T-helper 17 cell (primary cell): ENCODE results near the gene CPNE5. TPM values are rescaled to one million over a fixed set of nuclear protein-coding genes. Genes with fewer than 3 reads are reported as not detected.

Source experiments
- ATAC-seq: fragments of 150-1000 bp; cut with Tn5 transposase; 2 replicates; pipeline ENCODE4 v1.10.0; 2021; ENCODE audit warnings: mild to moderate bottlenecking, moderate library complexity
- DNase-seq, 3 donors: peaks; one replicate each; pipeline versions ENCODE4 v3.0.0 to v3.0.0-alpha.2; 2020 to 2021
- H3K9me3 ChIP-seq: one replicate; pipeline ENCODE4 v1.7.0; 2013; ENCODE audit warnings: low read length, mild to moderate bottlenecking; ENCODE audit not compliant: control insufficient read depth, poor library complexity, severe bottlenecking
- H3K27ac Mint-ChIP-seq: one replicate; pipeline ENCODE4 v1.8.0; 2022; ENCODE audit warnings: mild to moderate bottlenecking, moderate library complexity, mixed read lengths
- H3K27me3 Mint-ChIP-seq: one replicate; pipeline ENCODE4 v1.8.0; 2022; ENCODE audit warnings: mixed read lengths
- H3K36me3 Mint-ChIP-seq: one replicate; pipeline ENCODE4 v1.8.0; 2022; ENCODE audit warnings: low read depth, mixed read lengths
- H3K4me1 Mint-ChIP-seq: one replicate; pipeline ENCODE4 v1.8.0; 2022; ENCODE audit warnings: mild to moderate bottlenecking, mixed read lengths
- H3K4me3 Mint-ChIP-seq: one replicate; pipeline ENCODE4 v1.8.0; 2022; ENCODE audit warnings: mild to moderate bottlenecking, moderate library complexity, mixed read lengths
- total RNA-seq, 4 donors: library from RNA in 2 of 4; stranded (reverse) in 2 of 4; gene quantifications; one replicate each; pipeline ENCODE4 v1.2.3 and lab custom pipeline; 2022 to 2026

The CPNE5 gene
- 10 to 100 TPM in 1 of 2 donors, 1 to 10 TPM in 1; 5.5 to 16.0 TPM for total RNA-seq
- total RNA-seq (lab: John Stamatoyannopoulos, UW) = 1.0 to 9.6 reads per million in 2 donors

DNA sequence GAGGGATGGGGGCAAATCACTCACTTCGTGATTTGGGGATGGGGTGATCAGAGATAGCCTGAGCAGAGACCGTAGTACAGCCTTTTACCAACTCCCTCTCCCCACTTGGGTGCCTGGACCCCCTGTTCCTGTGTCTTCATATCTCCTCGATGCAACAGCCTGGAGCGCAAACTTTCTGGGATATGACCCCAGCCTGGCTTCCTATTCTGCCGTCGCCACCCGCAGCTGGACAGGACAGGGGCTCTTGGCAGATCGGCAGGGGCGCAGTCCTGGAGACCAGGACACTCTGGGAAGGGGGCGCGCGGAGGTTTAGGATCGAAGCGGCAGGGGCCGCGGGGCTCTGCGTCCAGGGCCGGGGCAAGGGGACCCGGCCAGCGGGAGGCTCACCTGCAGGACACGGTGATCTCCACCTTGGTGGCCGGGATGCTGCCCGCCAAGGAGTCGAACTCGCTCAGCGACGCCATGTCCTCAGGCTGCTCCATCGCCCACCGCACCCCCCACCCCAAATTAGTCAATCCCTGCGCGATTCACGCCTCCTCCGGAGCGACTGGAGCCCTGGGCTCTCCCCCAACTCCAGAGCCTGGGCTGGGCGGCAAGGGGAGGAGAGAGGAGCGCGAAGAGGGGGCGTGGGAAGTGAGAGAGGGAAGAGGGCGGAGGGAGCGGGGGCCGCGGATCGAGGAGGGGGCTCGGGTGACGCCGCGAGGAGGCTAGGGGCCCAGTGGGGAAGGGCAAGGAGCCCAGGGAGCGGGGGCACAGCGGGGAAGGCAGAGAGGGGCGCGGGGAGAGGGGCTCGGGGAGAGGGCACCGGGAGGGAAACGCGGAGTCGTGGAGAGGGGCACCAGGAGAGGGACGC lies at the start of gene CPNE5:
TSS of gene CPNE5 (minus strand) at position 549 of the 853 bp plus-strand sequence. CDS start at position 482, 67 bp downstream.
- H3K27ac Mint-ChIP-seq = no peak within 1 kb of the TSS
- H3K9me3 ChIP-seq = no peaks in the 10 kb centered on the region
- H3K27me3 Mint-ChIP-seq = peaks cover 26% of the 10 kb centered on the region
- H3K4me3 Mint-ChIP-seq = peak within 1 kb of the TSS; percentile 83
- no peaks in the 10 kb centered on the region for H3K36me3 Mint-ChIP-seq
- peaks cover 18% of the 10 kb centered on the region for H3K4me1 Mint-ChIP-seq
- ATAC-seq (peak; percentile 12), DNase-seq (no peak)

DNA sequence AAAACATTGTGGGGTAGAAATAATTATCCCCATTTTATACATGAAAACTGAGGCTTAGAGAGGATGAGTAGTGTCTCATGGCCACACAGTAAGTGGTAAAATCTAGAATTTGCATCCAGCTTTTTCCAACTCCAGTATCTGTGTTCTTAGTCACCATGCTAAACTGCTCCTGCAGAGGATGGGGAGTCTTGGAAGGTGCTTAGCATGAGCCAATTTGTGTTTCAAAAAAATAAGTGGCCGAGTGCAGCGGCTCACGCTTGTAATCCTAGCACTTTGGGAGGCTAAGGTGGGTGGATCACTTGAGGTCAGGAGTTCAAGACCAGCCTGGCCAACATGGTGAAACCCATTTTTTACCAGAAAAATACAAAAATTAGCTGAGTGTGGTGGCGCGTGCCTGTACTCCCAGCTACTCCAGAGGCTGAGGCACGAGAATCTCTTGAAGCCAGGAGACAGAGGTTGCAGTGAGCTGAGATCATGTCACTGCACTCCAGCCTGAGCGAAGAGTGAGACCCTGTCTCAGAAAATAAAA lies 48.9 kb upstream of the CPNE5 start:
- Mint-ChIP-seq H3K4me3 (no peak overlapping the region), H3K36me3 (no peaks in the 10 kb centered on the region), H3K27me3 (no peaks in the 10 kb centered on the region), H3K4me1 (peaks cover 34% of the 10 kb centered on the region), H3K27ac (peak overlapping the region; percentile 96)
- H3K9me3 ChIP-seq = no peaks in the 10 kb centered on the region
- no peak for DNase-seq
- no peak for ATAC-seq

DNA sequence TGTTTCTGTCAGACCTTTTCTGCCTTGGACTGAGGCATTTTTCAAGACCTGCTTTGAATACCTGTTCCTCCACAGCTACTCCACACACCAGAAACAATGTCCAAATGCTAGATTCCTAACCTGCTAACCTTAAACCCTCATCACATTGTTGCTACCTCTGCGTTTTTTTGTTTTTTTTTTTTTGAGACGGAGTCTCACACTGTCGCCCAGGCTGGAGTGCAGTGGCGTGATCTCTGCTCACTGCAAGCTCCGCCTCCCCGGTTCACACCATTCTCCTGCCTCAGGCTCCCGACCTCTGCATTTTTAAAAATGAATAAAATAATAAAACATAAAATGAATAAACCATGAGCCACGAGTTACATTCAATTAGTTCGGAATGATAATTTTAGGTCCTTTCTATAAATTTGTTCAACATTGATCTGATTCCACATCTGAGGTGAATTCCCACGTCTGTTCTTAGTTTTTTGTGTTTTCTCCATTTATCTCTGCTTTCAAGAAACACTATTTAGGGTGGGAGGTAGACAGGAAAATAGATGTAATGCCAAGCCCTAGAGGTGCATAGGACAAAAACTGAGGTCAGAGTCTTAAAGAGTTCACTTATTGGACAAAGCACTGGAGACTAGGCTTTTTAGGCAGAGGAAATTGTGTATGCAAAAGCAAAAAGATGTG lies 47.8 kb upstream of the CPNE5 start:
- DNase-seq (no peak), ATAC-seq (no peak)
- no peaks in the 10 kb centered on the region for H3K9me3 ChIP-seq
- Mint-ChIP-seq H3K27me3 (no peaks in the 10 kb centered on the region), H3K36me3 (no peaks in the 10 kb centered on the region), H3K4me3 (peak overlapping the region; percentile 89), H3K4me1 (peaks cover 31% of the 10 kb centered on the region), H3K27ac (peak overlapping the region; percentile 96)

DNA sequence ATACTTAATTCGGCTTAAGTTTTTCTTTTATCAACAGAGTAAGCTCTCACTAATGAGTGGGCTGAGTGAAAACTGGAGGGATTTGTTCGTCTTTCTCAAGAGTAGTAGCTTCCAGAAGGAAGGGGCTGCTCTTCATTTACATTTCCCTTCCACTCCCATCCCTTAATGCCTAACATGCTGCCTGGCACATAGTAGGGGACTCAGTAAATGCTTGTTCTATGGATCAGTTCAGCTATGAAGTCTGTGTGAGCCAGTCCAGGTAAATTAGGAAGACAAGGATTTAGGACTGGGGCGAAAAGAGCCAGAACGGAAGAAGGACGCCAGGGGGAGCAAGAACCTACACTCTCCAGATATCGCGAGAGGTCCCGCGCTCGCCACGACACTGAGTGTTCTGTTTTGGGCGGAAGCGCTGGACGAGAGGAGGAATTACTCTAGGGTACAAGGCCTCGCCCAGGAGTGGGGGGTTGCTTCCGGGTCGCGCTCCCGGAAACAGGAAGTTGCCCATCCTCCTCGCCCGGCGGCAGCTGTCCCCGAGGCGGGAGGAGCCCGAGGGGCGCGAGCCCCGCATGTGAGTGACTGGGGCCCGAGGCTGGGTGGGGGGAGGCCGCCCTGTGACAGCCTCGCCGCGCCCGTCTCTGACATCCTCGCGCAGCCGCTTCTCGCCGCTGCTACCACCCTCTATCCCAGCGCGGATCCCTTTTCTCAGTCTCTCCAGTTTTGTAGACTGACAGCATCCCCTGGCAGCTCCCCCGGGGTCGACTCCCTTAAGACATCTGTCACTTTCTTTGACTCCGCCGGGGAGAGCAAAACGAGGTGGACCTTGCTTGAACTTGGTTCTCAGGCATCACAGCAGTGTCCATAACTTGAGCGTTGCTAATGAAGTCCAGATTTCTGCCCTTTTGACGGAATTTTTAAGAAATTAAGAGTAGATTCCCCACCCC lies 46.5 kb upstream of the CPNE5 start, which contains the start of gene C6orf89:
TSS of gene C6orf89 (plus strand) at position 492 of the 941 bp plus-strand sequence. CDS start 13,493 bp downstream, outside the sequence.
- H3K27me3 Mint-ChIP-seq = no peaks in the 10 kb centered on the region
- H3K4me1 Mint-ChIP-seq = peaks cover 28% of the 10 kb centered on the region
- peak; percentile 98 for ATAC-seq

DNA sequence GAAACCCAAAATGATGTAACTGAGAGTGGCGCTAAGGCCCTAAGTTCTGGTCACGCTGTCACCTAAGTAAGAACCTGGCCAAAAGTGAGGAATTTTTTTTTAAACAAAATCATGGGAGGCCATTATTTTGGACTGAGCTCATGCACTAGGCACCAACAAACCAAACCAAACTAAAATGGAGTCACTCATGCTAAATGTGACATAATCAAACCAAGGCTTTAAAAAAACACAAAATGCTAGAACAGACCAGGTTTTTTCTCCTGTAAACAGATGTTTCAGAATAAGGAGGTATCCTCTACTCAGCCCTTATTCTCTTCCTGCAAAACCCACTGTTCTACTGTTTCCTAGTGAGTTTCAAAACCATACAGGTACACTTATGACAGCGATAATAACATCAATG lies 45.4 kb upstream of the CPNE5 start:
- H3K27ac Mint-ChIP-seq = peak overlapping the region; percentile 96
- H3K27me3 Mint-ChIP-seq = peaks cover under 1% of the 10 kb centered on the region
- no peaks in the 10 kb centered on the region for H3K36me3 Mint-ChIP-seq
- no peak for DNase-seq
- H3K9me3 ChIP-seq = no peaks in the 10 kb centered on the region
- ATAC-seq = no peak
- H3K4me3 Mint-ChIP-seq = no peak overlapping the region
- peaks cover 25% of the 10 kb centered on the region for H3K4me1 Mint-ChIP-seq

More for the DNA sequence above, 46.5 kb upstream of the CPNE5 start, which contains the start of gene C6orf89:
- peak within 1 kb of the TSS; percentile 89 for H3K4me3 Mint-ChIP-seq
- no peaks in the 10 kb centered on the region for H3K36me3 Mint-ChIP-seq
- peak; percentile 92 to 96 (median 93) for DNase-seq
- peak within 1 kb of the TSS; percentile 96 for H3K27ac Mint-ChIP-seq
- H3K9me3 ChIP-seq = no peaks in the 10 kb centered on the region

DNA sequence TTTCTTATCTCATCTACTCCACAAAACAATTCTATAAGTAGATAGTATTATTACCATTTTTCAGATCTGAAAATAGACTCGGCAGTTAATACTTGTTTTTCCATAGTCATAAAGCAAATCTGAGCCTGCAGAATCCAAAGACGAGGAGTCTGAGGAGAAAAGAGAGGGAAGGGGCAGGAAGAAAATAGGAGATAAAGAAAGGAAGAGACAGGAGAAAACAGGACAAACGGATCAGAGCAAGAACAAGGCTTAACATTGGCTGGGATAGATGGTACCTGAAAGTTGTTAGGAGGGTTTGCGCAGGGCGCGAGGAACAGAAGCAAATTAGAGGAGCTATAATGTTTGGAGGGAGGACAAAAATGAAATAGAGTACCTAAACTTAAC lies 36.0 kb upstream of the CPNE5 start:
- H3K9me3 ChIP-seq = no peaks in the 10 kb centered on the region
- ATAC-seq = no peak
- peaks cover 25% of the 10 kb centered on the region for H3K4me1 Mint-ChIP-seq
- peaks cover 23% of the 10 kb centered on the region for H3K27me3 Mint-ChIP-seq
- DNase-seq = no peak
- peaks cover 6% of the 10 kb centered on the region for H3K36me3 Mint-ChIP-seq
- H3K4me3 Mint-ChIP-seq = peak overlapping the region; percentile 99
- H3K27ac Mint-ChIP-seq = peak overlapping the region; percentile 99

DNA sequence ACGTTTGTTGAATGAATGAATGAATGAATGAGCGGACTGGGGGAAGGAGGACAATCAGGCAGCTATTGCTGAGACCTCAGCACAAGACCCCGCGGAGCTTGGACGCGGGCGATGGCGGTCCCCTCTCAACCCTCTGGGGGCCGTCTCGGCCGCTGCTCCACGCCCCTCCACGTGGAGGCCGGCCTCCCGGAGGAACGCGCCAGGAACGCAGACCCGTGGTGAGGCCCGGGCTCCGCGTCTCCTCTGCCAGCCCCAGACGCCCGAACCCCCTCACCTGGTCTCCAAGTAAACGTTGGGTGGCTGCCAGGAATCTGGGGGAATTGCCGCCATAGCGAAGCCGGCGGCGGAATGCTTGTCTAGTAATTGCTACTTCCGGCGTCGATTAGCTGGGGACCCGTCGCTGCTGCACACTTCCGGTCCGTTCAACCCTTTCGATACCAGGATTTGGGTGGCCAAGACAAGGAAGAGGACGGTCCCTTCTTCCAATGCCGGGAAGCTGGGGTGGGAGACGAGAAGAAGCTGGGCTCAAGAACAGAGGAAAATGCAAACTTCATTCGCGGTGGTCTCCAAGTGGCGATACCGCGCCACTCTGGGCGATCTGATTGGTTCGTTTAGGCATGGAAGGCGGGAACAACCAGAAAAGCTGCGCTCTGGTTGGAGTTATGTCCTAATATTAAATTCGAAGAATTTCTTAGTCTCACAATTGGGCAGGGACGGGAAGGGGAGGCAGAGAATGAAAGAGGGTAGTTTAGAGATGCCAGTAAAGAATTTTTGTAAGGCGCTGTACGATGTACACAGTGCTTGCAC lies 35.4 kb upstream of the CPNE5 start, which contains the start of gene PPIL1:
TSS of gene PPIL1 (minus strand) at position 361 of the 807 bp plus-strand sequence. CDS start at position 330, 31 bp downstream.
- peak within 1 kb of the TSS; percentile 99 for H3K4me3 Mint-ChIP-seq
- peaks cover 23% of the 10 kb centered on the region for H3K27me3 Mint-ChIP-seq
- H3K27ac Mint-ChIP-seq = peak within 1 kb of the TSS; percentile 99

DNA sequence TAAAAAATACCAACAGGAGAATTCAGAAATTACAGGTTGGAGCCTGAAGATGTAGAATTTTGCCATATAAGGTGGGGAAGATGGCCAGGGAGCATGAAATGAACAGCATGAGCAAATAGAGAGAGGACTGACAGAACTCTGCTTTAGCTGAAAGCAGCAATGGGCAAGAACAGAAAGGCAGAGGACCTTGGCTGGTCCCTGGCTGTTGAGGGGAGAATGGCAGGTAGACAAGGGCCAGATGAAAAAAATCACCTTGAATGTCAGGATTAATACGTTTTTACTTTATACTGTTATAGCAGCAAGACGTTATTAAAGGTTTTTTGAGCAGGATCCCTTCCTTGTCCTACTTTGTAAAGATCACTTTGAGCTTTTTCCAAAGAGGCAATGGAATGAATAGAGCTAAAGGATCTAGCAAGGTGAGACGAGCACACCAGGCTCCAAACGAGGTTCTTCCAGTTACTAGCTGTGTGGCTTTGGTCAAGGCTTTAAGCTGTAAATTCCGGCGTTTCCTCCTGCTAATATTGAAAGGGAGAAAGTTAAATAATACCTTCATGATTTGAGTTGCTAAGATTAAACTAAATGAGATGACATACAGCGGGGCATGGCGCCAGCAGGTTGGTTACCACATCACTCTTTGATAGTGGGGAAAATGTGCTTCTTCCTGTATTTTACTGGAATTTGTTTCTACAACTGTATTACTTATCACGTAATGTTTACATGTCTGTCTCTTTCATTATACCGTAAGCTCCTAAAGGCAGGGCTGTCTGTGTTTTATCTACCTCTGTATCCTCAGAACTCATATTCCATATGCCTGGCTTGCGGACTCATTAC lies 34.6 kb upstream of the CPNE5 start:
- peaks cover 15% of the 10 kb centered on the region for H3K27me3 Mint-ChIP-seq
- peak overlapping the region; percentile 99 for H3K4me3 Mint-ChIP-seq
- peaks cover 28% of the 10 kb centered on the region for H3K4me1 Mint-ChIP-seq
- no peak for DNase-seq
- peak overlapping the region; percentile 99 for H3K27ac Mint-ChIP-seq
- peaks cover 6% of the 10 kb centered on the region for H3K36me3 Mint-ChIP-seq
- ATAC-seq = no peak
- no peaks in the 10 kb centered on the region for H3K9me3 ChIP-seq

More for the DNA sequence above, 35.4 kb upstream of the CPNE5 start, which contains the start of gene PPIL1:
- Mint-ChIP-seq H3K4me1 (peaks cover 28% of the 10 kb centered on the region), H3K36me3 (peaks cover 6% of the 10 kb centered on the region)
- no peaks in the 10 kb centered on the region for H3K9me3 ChIP-seq
- ATAC-seq (peak; percentile 90), DNase-seq (peak; percentile 74 to 80 (median 75))

DNA sequence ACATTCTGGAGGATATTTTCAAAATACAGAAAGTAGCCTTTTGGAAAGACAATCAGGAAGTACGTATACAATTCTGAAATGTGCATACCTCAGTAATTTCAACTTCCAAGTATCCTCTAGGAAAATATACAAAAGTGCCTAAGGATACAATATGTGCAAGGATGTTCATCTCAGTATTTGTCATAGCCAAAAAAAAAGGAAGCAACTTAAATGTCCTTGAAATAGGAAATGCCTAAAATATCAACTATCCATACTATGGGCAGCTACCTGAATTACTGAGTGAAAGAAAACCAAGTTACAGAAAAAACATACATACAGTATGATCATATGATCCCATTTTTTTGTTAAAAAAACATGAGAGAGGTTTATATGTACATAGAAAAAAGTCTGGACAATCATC lies 33.9 kb upstream of the CPNE5 start:
- Mint-ChIP-seq H3K4me3 (peak overlapping the region; percentile 99), H3K36me3 (peaks cover 8% of the 10 kb centered on the region), H3K27ac (peak overlapping the region; percentile 99), H3K4me1 (peaks cover 32% of the 10 kb centered on the region), H3K27me3 (peaks cover 8% of the 10 kb centered on the region)
- DNase-seq = no peak
- no peak for ATAC-seq
- H3K9me3 ChIP-seq = no peaks in the 10 kb centered on the region

DNA sequence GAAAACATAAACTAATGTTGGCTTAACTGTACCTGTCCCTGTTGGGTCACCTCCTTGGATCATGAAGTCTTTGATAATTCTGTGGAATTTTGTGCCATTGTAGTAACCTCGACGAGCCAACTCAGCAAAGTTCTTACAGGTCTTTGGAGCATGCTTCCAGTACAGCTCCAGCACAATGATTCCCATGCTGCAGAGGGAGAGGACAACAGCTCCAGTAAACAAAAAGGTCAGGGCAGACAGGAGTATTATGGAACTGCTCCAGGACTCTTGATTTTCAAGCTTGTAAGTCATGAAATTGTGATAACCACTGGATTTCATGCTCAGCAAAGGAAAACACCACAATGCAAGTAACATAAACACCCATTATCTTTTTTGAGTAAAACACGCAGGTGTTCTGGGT lies 32.4 kb upstream of the CPNE5 start:
- no peaks in the 10 kb centered on the region for H3K27me3 Mint-ChIP-seq

More for the DNA sequence above, 32.4 kb upstream of the CPNE5 start:
- no peak for DNase-seq
- Mint-ChIP-seq H3K27ac (no peak overlapping the region), H3K4me3 (no peak overlapping the region), H3K4me1 (peaks cover 42% of the 10 kb centered on the region), H3K36me3 (peaks cover 14% of the 10 kb centered on the region)
- no peaks in the 10 kb centered on the region for H3K9me3 ChIP-seq
- no peak for ATAC-seq
